Tibial nerve (tissue), 4 donors: Measurements from ENCODE around the gene RASGRF1.

ENCODE experiments used
- EP300 ChIP-seq, 2 donors: sonication (generic); formaldehyde crosslinking; IDR thresholded peaks; one replicate each; pipeline ENCODE4 v1.6.1; 2017; ENCODE audit warnings: antibody characterized with exemption in 2 of 2, mild to moderate bottlenecking in 1 of 2
- POLR2A ChIP-seq, 2 donors: fragments of 450-650 bp; IDR thresholded peaks; one replicate each; pipeline ENCODE4 v1.6.1; 2017; ENCODE audit warnings: antibody characterized with exemption in 2 of 2, mild to moderate bottlenecking in 2 of 2, moderate library complexity in 2 of 2
- TF ChIP-seq, protein P1 (sequence below), 5 experiments: fragments of 200-600 bp in 3 of 5; fragments of 450-650 bp in 2 of 5; sonication (generic) in 3 of 5; IDR thresholded peaks; one replicate each; pipeline ENCODE4 v1.5.1; 2016 to 2019; ENCODE audit warnings: antibody characterized with exemption in 5 of 5, mild to moderate bottlenecking in 3 of 5, moderate library complexity in 2 of 5

DNA sequence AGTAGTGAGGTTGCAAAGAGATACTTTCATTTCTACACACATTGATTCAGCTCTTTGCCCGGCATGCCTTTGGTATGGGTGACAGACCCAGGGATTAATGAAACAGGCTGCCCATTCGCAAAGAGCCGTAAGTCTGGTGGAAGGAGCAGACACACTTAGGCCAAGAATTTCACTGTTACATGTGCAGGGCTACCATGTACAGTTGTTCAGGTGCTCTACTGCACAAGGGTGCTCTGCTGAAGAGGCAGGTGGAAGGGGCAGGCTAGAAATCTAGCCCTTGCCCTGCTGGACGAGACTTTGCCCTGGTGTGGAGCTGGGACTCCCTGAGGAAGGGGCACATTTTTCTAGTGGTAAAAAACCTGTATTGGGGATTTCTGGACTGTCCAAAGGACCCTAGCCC, 26.2 kb upstream of the RASGRF1 start:
- TF ChIP-seq, protein P1, sequence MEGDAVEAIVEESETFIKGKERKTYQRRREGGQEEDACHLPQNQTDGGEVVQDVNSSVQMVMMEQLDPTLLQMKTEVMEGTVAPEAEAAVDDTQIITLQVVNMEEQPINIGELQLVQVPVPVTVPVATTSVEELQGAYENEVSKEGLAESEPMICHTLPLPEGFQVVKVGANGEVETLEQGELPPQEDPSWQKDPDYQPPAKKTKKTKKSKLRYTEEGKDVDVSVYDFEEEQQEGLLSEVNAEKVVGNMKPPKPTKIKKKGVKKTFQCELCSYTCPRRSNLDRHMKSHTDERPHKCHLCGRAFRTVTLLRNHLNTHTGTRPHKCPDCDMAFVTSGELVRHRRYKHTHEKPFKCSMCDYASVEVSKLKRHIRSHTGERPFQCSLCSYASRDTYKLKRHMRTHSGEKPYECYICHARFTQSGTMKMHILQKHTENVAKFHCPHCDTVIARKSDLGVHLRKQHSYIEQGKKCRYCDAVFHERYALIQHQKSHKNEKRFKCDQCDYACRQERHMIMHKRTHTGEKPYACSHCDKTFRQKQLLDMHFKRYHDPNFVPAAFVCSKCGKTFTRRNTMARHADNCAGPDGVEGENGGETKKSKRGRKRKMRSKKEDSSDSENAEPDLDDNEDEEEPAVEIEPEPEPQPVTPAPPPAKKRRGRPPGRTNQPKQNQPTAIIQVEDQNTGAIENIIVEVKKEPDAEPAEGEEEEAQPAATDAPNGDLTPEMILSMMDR (IDR thresholded peaks at IDR 0.05) = no peak
- TF ChIP-seq EP300 (IDR thresholded peaks at IDR 0.05) (no peak), POLR2A (IDR thresholded peaks at IDR 0.05) (no peak)
